Activated T-cell treated with anti-CD3 and anti-CD28 coated beads, Interleukin-2, amount 50 U/mL, for 4 hours (primary cell): ENCODE results near the gene DNAH1. TPM values are rescaled to one million over a fixed set of nuclear protein-coding genes. Genes with fewer than 3 reads are reported as not detected.

Experiments used
- ATAC-seq, 2 donors: fragments of 200-7000 bp; cut with Tn5 transposase; one replicate each; pipeline ENCODE4 v1.10.0; 2021
- DNase-seq: peaks from one replicate; pipeline ENCODE4 v3.0.0-alpha.2; 2020
- H3K27me3 Mint-ChIP-seq: one replicate; pipeline ENCODE4 v1.8.0; 2021; ENCODE audit warnings: low read depth, mixed read lengths
- H3K36me3 Mint-ChIP-seq: one replicate; pipeline ENCODE4 v1.8.0; 2022; ENCODE audit warnings: mixed read lengths; ENCODE audit not compliant: insufficient read depth
- H3K4me1 Mint-ChIP-seq: one replicate; pipeline ENCODE4 v1.8.0; 2021; ENCODE audit warnings: low read depth, mixed read lengths
- H3K4me3 Mint-ChIP-seq: one replicate; pipeline ENCODE4 v1.8.0; 2021; ENCODE audit warnings: mild to moderate bottlenecking, moderate library complexity, mixed read lengths
- H3K9me3 Mint-ChIP-seq: one replicate; pipeline ENCODE4 v1.8.0; 2021; ENCODE audit warnings: mixed read lengths
- total RNA-seq, 3 donors: library from RNA; stranded (reverse); gene quantifications; one replicate each; pipeline ENCODE4 v1.2.1, GENCODE V29; 2021

Gene DNAH1
- total RNA-seq, 3 donors from 2014 or later = 6.4 to 8.4 (median 6.6) TPM

GRCh38 chr3:52397676-52398399 lies 81.7 kb downstream of the DNAH1 start:
- Mint-ChIP-seq H3K9me3 (no peaks in the 10 kb centered on the region), H3K4me1 (no peaks in the 10 kb centered on the region), H3K27me3 (no peaks in the 10 kb centered on the region), H3K36me3 (peaks cover 18% of the 10 kb centered on the region), H3K4me3 (no peak overlapping the region)
- DNase-seq (no peak), ATAC-seq (no peak)

DNA sequence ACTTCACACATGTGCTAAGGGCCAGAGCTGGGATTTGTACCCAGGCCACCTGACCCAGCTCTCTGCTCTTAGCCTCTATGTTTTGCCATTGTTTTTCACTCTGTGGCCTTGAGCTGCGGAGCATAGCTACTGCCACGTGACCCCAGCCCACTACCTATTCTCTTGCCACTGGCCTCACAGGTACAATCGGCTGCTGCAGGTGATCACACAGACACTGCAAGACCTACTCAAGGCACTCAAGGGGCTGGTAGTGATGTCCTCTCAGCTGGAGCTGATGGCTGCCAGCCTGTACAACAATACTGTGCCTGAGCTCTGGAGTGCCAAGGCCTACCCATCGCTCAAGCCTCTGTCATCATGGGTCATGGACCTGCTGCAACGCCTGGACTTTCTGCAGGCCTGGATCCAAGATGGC lies 82.6 kb downstream of the DNAH1 start:
- ATAC-seq (no peak), DNase-seq (no peak)
- no peaks in the 10 kb centered on the region for H3K27me3 Mint-ChIP-seq
- H3K36me3 Mint-ChIP-seq = peaks cover 17% of the 10 kb centered on the region
- H3K4me3 Mint-ChIP-seq = no peak overlapping the region
- H3K9me3 Mint-ChIP-seq = no peaks in the 10 kb centered on the region
- no peaks in the 10 kb centered on the region for H3K4me1 Mint-ChIP-seq

DNA sequence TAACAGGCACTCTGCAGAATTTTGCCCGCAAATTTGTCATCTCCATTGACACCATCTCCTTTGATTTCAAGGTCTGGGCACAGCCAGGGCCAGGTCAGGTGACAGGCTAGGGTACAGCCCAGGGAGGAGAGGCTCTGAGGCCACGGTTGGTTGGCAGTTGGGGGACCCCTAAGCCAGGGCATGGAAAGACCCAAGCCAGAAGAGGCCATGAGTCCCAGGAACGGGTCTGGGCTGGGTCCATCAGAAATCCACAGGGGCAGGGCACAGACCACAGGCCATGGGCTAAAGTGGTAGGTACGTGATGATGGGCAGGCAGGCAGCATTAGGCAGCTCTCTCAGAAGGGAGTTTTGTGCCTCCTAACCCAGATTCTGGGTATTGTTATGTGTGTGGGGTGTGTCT lies 83.0 kb downstream of the DNAH1 start:
- Mint-ChIP-seq H3K27me3 (no peaks in the 10 kb centered on the region), H3K4me3 (no peak overlapping the region), H3K4me1 (no peaks in the 10 kb centered on the region), H3K9me3 (no peaks in the 10 kb centered on the region), H3K36me3 (peaks cover 21% of the 10 kb centered on the region)
- DNase-seq (no peak), ATAC-seq (no peak)

- Mint-ChIP-seq H3K27me3 (no peaks in the 10 kb centered on the region), H3K4me3 (no peak overlapping the region), H3K9me3 (no peaks in the 10 kb centered on the region), H3K4me1 (no peaks in the 10 kb centered on the region), H3K36me3 (peaks cover 22% of the 10 kb centered on the region)
- DNase-seq = no peak
- no peak for ATAC-seq
Observed at GRCh38 chr3:52399593-52399992, 83.5 kb downstream of the DNAH1 start.

DNA sequence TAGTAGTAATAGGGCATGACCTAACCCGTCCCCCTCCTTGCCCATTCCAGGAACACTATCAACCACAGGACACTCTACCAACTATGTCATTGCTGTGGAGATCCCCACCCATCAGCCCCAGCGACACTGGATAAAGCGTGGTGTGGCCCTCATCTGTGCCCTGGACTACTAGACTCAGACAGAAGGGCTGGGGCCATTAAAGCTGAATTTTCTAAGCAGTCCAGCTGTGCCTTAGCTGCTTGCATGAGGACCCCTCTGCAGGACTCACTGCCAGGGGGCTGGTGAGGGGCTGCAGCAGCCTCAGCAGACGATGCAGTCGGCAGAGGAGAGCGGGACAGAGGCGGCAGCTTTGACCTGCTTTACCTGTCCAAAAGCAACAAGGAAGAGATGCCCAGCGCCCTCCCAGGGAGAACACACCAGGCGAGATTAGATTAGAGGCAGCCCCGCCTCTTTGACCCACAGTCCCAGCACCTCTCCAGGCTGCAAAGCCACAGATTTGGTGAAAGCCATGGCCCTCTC lies 84.2 kb downstream of the DNAH1 start:
- no peak overlapping the region for H3K4me3 Mint-ChIP-seq
- H3K27me3 Mint-ChIP-seq = no peaks in the 10 kb centered on the region
- no peaks in the 10 kb centered on the region for H3K4me1 Mint-ChIP-seq
- H3K36me3 Mint-ChIP-seq = peaks cover 23% of the 10 kb centered on the region
- DNase-seq (no peak), ATAC-seq (no peak)
- no peaks in the 10 kb centered on the region for H3K9me3 Mint-ChIP-seq

GRCh38 chr3:52401021-52401420 lies 84.9 kb downstream of the DNAH1 start:
- ATAC-seq (no peak), DNase-seq (no peak)
- Mint-ChIP-seq H3K27me3 (no peaks in the 10 kb centered on the region), H3K36me3 (peaks cover 24% of the 10 kb centered on the region), H3K4me3 (no peak overlapping the region), H3K4me1 (no peaks in the 10 kb centered on the region), H3K9me3 (no peaks in the 10 kb centered on the region)

DNA sequence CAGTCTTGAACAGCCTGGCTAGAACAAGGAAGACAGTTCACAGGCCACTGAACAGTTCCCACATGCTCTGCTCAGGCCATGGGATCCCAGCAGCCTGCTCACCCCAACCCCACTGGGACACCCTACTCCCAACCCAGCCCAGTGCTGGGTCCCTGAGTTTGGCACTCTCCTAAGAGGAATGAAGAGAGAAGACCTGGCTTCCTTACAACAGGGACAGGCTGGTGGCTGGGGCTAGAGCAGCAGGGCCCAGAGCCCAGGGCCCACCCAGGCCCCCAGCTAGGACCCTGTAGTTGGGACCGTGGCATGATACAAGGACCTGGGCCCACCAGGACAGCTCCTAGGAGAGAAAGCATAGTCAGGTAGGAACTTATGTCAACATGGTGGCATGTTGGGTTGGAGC lies 85.4 kb downstream of the DNAH1 start:
- H3K4me3 Mint-ChIP-seq = no peak overlapping the region
- no peaks in the 10 kb centered on the region for H3K27me3 Mint-ChIP-seq
- ATAC-seq (no peak), DNase-seq (no peak)
- peaks cover 24% of the 10 kb centered on the region for H3K36me3 Mint-ChIP-seq
- H3K9me3 Mint-ChIP-seq = no peaks in the 10 kb centered on the region
- H3K4me1 Mint-ChIP-seq = peaks cover under 1% of the 10 kb centered on the region

- no peak for DNase-seq
- Mint-ChIP-seq H3K4me1 (peaks cover 3% of the 10 kb centered on the region), H3K4me3 (no peak overlapping the region), H3K27me3 (no peaks in the 10 kb centered on the region), H3K36me3 (peaks cover 24% of the 10 kb centered on the region), H3K9me3 (no peaks in the 10 kb centered on the region)
- no peak for ATAC-seq
Observed at GRCh38 chr3:52402101-52402521, 86.0 kb downstream of the DNAH1 start.

GRCh38 chr3:52402706-52403270 lies 86.7 kb downstream of the DNAH1 start:
- ATAC-seq (no peak), DNase-seq (no peak)
- peaks cover 29% of the 10 kb centered on the region for H3K36me3 Mint-ChIP-seq
- peaks cover 6% of the 10 kb centered on the region for H3K4me1 Mint-ChIP-seq
- H3K27me3 Mint-ChIP-seq = no peaks in the 10 kb centered on the region
- H3K9me3 Mint-ChIP-seq = no peaks in the 10 kb centered on the region
- no peak overlapping the region for H3K4me3 Mint-ChIP-seq

DNA sequence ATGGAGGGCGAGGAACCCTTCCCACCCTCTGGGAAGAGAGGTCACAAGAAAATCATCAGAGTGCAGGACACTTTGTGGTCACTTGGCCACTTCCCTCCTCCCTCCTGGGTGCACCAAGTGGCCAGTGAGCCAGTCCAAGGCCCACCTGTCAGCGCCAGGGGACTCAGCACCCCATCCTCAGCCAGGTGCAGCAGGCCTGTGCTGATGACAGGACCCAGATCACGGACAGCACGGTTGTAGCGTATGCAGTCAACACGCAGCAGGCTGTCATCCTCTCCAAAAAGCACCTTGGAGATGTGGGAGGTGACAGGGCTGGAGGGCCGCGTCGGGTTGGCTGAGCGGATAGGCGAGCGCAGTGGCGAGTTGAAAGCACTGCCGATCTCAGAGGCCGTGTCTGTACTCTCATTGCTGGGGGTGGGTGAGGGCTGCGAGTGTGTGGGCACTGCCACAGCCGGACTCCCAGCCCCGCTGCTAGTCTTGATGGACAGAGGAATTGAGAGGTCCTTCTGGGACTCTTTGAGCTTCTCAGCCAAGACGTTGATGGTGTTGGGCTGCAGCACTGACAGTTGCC lies 87.2 kb downstream of the DNAH1 start:
- Mint-ChIP-seq H3K4me3 (no peak overlapping the region), H3K27me3 (no peaks in the 10 kb centered on the region), H3K4me1 (peaks cover 12% of the 10 kb centered on the region), H3K36me3 (peaks cover 34% of the 10 kb centered on the region), H3K9me3 (no peaks in the 10 kb centered on the region)
- DNase-seq (no peak), ATAC-seq (no peak)

DNA sequence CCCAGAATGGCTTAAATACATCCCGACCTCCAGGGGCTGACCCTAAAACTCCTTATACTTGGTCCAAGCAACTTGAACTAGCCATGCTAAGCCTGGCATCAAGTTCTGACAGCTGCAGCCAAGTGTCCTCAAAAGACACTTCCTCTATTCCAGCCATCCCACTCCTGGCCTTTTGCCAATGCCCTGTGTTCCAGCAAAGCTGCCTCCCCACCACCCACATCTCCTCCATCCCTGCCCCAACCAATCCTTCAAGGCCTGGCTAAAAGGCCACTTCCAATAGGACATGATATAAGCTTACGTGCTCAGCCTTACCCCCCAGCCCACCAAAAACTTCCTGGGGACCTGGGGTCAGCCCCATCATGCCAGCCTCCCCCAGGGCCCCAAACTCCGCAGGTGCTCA lies 87.8 kb downstream of the DNAH1 start:
- Mint-ChIP-seq H3K36me3 (peaks cover 37% of the 10 kb centered on the region), H3K4me1 (peaks cover 18% of the 10 kb centered on the region), H3K4me3 (no peak overlapping the region), H3K27me3 (no peaks in the 10 kb centered on the region), H3K9me3 (no peaks in the 10 kb centered on the region)
- DNase-seq = no peak
- no peak for ATAC-seq

DNA sequence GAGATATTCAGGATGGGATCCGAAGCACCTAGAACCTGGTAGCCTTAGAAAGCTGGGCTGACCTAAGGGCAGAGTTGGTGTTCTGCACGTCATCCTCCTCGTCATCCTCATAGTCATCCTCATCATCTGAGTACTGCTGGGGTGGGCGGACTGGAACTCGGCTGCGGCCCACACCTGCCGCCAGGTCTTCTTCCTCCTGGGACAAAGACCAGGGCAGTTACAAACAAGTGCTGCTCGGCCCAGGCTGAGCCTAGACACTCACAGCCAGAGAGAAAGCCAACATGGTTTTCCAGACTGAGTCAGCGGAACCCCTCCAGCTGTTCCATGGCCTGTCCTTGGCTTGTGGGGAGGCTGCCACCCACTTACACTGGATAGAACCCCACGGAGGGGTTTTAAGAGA lies 88.3 kb downstream of the DNAH1 start:
- DNase-seq (no peak), ATAC-seq (no peak)
- H3K9me3 Mint-ChIP-seq = no peaks in the 10 kb centered on the region
- no peak overlapping the region for H3K4me3 Mint-ChIP-seq
- H3K36me3 Mint-ChIP-seq = peaks cover 37% of the 10 kb centered on the region
- no peaks in the 10 kb centered on the region for H3K27me3 Mint-ChIP-seq
- peaks cover 21% of the 10 kb centered on the region for H3K4me1 Mint-ChIP-seq

GRCh38 chr3:52405066-52405465 lies 88.9 kb downstream of the DNAH1 start:
- no peaks in the 10 kb centered on the region for H3K9me3 Mint-ChIP-seq
- DNase-seq = no peak
- H3K4me3 Mint-ChIP-seq = no peak overlapping the region
- no peaks in the 10 kb centered on the region for H3K27me3 Mint-ChIP-seq
- H3K36me3 Mint-ChIP-seq = peaks cover 37% of the 10 kb centered on the region
- H3K4me1 Mint-ChIP-seq = peaks cover 21% of the 10 kb centered on the region
- ATAC-seq = no peak

- ATAC-seq (no peak), DNase-seq (no peak)
- Mint-ChIP-seq H3K4me1 (peaks cover 21% of the 10 kb centered on the region), H3K4me3 (no peak overlapping the region), H3K36me3 (peaks cover 37% of the 10 kb centered on the region), H3K27me3 (no peaks in the 10 kb centered on the region), H3K9me3 (no peaks in the 10 kb centered on the region)
Observed at GRCh38 chr3:52405601-52406110, 89.5 kb downstream of the DNAH1 start.

GRCh38 chr3:52406231-52406661 lies 90.1 kb downstream of the DNAH1 start:
- no peak for DNase-seq
- Mint-ChIP-seq H3K9me3 (no peaks in the 10 kb centered on the region), H3K4me3 (no peak overlapping the region)

More at GRCh38 chr3:52406231-52406661, 90.1 kb downstream of the DNAH1 start:
- ATAC-seq = no peak
- H3K27me3 Mint-ChIP-seq = no peaks in the 10 kb centered on the region
- H3K4me1 Mint-ChIP-seq = peaks cover 27% of the 10 kb centered on the region
- peaks cover 34% of the 10 kb centered on the region for H3K36me3 Mint-ChIP-seq
